ENCODE data around the gene MTRF1.
"Not testable (repeated sequence)": the region's sequence is repeated elsewhere in the genome, so short reads cannot be mapped to it uniquely, and the experiment has no call there.

The MTRF1 gene

DNA sequence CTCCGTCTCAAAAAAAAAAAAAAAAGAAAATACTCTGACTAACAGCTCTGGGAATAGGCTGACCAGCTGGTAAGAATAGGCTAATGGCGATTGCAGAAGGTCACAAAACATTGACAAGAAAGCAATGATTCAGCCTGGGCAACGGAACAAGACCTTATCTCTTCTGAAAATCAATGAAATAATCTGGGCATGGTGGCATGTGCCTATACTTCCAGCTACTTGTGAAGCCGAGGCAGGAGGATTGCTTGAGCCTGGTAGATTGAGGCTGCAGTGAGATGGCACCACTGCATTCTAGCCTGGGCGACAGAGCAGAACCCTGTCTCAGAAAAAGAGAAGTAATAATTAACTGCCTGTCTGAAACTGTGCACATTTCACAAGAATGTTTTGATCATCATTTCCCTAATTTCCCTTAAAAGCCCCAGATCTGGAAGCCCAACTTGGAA lies 18.8 kb upstream of the MTRF1 start:
- no peak for DNase-seq
- Histone ChIP-seq H3K4me3 (ENCODE audit: insufficient read depth, low read depth, low read length, poor library complexity, severe bottlenecking) (no peak overlapping the region), H3K27ac (ENCODE audit: insufficient read depth, low read length, poor library complexity, severe bottlenecking) (no peak overlapping the region), H3K27me3 (replicated peaks; ENCODE audit: control insufficient read depth, insufficient read depth, low read length, poor library complexity, severe bottlenecking) (no peaks in the 10 kb centered on the region), H3K4me1 (ENCODE audit: control insufficient read depth, insufficient read depth, low read length, poor library complexity, severe bottlenecking) (no peaks in the 10 kb centered on the region), H3K9me3 (ENCODE audit: control insufficient read depth, low read length) (no peaks in the 10 kb centered on the region), H3K36me3 (ENCODE audit: control insufficient read depth, insufficient read depth, low read length) (no peaks in the 10 kb centered on the region)

DNA sequence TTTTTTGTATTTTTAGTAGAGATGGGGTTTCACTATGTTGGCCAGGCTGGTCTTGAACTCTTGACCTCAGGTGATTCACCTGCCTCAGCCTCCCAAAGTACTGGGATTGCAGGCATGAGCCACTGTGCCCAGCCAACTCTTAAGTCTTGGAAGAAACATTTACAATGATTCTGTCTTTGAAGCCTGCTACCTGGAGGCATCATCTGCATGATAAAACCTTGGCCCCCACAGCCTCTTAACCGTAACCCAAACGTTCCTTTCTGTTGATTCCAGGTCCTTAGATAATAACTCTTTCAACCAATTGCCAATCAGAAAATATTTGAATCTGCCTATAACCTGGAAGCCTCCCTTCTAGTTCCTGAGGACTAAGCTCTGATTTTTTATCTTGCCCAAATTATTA lies 15.8 kb upstream of the MTRF1 start:
- H3K27me3 ChIP-seq (replicated peaks; ENCODE audit: control insufficient read depth, insufficient read depth, low read length, poor library complexity, severe bottlenecking); H3K9me3 ChIP-seq (ENCODE audit: control insufficient read depth, low read length); DNase-seq; H3K4me1 ChIP-seq (ENCODE audit: control insufficient read depth, insufficient read depth, low read length, poor library complexity, severe bottlenecking); H3K36me3 ChIP-seq (ENCODE audit: control insufficient read depth, insufficient read depth, low read length); H3K27ac ChIP-seq (ENCODE audit: insufficient read depth, low read length, poor library complexity, severe bottlenecking); H3K4me3 ChIP-seq (ENCODE audit: insufficient read depth, low read depth, low read length, poor library complexity, severe bottlenecking): not testable (repeated sequence)

DNA sequence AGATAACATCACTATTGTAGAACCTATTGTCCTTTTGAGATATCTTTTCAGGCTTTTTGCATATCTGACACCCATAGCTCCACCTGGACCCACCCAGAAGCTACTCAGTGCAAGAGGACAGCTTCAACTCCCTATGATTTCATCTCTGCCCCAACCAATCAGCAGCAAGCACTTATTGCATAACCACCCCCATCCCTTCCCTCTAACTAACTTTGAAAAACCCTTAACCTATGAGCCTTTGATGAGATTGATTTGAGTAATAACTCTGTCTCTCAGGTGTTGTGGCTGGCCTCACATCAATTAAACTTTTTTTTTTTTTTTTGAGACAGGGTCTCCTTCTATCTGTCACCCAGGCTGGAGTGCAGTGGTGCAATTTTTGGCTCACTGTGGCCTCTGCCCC lies 13.4 kb upstream of the MTRF1 start:
- no peaks in the 10 kb centered on the region for H3K4me1 ChIP-seq (ENCODE audit: control insufficient read depth, insufficient read depth, low read length, poor library complexity, severe bottlenecking)
- H3K9me3 ChIP-seq (ENCODE audit: control insufficient read depth, low read length), result no peaks in the 10 kb centered on the region
- DNase-seq, result no peak
- H3K4me3 ChIP-seq (ENCODE audit: insufficient read depth, low read depth, low read length, poor library complexity, severe bottlenecking), result no peak overlapping the region
- no peaks in the 10 kb centered on the region for H3K36me3 ChIP-seq (ENCODE audit: control insufficient read depth, insufficient read depth, low read length)
- no peaks in the 10 kb centered on the region for H3K27me3 ChIP-seq (replicated peaks; ENCODE audit: control insufficient read depth, insufficient read depth, low read length, poor library complexity, severe bottlenecking)
- H3K27ac ChIP-seq (ENCODE audit: insufficient read depth, low read length, poor library complexity, severe bottlenecking), result no peak overlapping the region

DNA sequence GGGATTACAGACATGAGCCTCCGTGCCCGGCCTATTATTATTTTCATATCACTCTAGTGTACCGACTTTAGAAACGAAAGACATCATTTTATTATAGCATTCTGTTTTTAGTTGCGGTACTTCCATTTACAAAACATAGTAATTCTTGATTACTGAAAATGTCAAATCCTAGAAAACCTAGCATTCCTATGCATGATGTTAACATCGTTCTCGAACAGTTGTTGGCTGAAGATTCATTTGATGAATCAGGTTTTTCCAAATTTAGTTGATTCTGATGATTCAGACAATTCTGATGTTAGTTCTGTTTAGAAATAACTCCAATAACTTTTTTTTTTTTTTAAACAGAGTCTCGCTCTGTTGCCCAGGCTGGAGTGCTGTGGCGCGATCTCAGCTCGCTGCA lies 11.5 kb upstream of the MTRF1 start:
- Histone ChIP-seq H3K4me1 (ENCODE audit: control insufficient read depth, insufficient read depth, low read length, poor library complexity, severe bottlenecking) (no peaks in the 10 kb centered on the region), H3K27ac (ENCODE audit: insufficient read depth, low read length, poor library complexity, severe bottlenecking) (no peak overlapping the region), H3K9me3 (ENCODE audit: control insufficient read depth, low read length) (no peaks in the 10 kb centered on the region), H3K4me3 (ENCODE audit: insufficient read depth, low read depth, low read length, poor library complexity, severe bottlenecking) (no peak overlapping the region), H3K36me3 (ENCODE audit: control insufficient read depth, insufficient read depth, low read length) (no peaks in the 10 kb centered on the region), H3K27me3 (replicated peaks; ENCODE audit: control insufficient read depth, insufficient read depth, low read length, poor library complexity, severe bottlenecking) (no peaks in the 10 kb centered on the region)
- no peak for DNase-seq

DNA sequence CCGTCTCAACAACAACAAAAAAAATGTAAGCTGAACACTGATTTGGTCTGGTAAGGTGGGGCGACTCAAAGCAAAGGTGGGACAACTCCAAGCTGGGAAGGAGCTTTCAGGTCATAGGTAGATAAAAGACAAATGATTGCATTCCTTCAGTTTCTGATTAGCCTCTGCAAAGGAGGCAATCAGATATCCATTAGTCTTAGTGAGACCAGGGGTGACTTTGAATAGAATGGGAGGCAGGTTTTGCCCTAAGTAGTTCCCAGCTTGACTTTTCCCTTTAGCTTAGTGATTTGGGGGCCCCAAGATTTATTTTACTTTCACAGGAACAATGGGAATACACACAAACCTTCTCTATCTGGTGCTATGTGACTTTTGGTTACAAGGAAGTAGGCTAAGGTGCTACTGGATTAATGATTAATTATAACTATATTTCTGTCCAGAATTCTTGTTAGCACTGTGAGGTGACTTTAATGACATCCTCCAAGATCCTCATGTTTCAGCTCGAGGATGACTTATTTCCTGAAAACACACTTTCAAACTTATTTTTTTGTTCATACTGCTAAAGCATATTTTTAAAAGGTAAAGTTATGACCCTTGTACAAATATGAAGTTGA lies 10.6 kb upstream of the MTRF1 start:
- no peak for DNase-seq
- H3K27ac ChIP-seq (ENCODE audit: insufficient read depth, low read length, poor library complexity, severe bottlenecking), result no peak overlapping the region
- no peaks in the 10 kb centered on the region for H3K27me3 ChIP-seq (replicated peaks; ENCODE audit: control insufficient read depth, insufficient read depth, low read length, poor library complexity, severe bottlenecking)
- no peaks in the 10 kb centered on the region for H3K4me1 ChIP-seq (ENCODE audit: control insufficient read depth, insufficient read depth, low read length, poor library complexity, severe bottlenecking)
- H3K4me3 ChIP-seq (ENCODE audit: insufficient read depth, low read depth, low read length, poor library complexity, severe bottlenecking), result no peak overlapping the region
- H3K36me3 ChIP-seq (ENCODE audit: control insufficient read depth, insufficient read depth, low read length), result no peaks in the 10 kb centered on the region
- H3K9me3 ChIP-seq (ENCODE audit: control insufficient read depth, low read length), result no peaks in the 10 kb centered on the region

DNA sequence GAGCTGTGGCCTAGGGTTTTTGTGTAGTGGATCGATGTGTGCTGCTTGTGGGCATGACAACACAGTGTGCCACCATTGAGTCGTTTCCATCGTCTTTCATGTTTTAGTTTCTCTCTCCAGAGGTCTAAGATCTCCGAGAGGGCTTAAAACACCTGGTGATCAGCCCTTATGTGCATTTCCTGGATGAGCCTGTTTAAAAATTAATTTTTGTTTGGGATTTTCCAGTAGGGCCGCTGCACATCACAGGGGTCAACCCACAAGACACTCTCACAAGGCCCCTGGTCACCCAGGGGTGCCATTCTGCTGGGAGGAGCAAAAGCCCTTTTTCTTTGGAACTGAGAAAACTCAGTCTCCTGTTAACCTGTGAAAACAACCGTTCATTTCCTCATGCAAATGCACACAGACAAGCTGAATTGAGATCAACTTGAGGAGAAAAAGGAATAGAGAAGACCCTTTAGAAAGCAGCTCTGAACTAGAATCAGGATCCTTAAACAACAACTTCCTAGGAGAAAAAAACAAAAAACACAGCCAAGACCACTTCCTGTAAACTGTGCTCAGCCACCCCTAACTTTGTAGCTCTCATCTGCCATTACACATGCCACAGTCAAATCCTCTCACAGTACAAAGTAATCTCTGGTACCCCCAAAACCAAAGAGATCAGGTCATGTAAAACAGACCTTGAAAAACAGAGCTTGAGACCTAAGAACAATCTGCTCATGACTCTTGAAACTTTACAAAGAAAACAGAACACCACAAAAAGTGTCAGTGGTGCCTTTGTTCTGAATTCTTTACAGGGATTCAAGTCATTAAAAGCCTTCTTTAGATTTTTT lies 8.3 kb upstream of the MTRF1 start:
- Histone ChIP-seq H3K4me3 (ENCODE audit: insufficient read depth, low read depth, low read length, poor library complexity, severe bottlenecking) (no peak overlapping the region), H3K4me1 (ENCODE audit: control insufficient read depth, insufficient read depth, low read length, poor library complexity, severe bottlenecking) (no peaks in the 10 kb centered on the region), H3K9me3 (ENCODE audit: control insufficient read depth, low read length) (no peaks in the 10 kb centered on the region), H3K27ac (ENCODE audit: insufficient read depth, low read length, poor library complexity, severe bottlenecking) (no peak overlapping the region), H3K27me3 (replicated peaks; ENCODE audit: control insufficient read depth, insufficient read depth, low read length, poor library complexity, severe bottlenecking) (no peaks in the 10 kb centered on the region), H3K36me3 (ENCODE audit: control insufficient read depth, insufficient read depth, low read length) (no peaks in the 10 kb centered on the region)
- DNase-seq, result no peak

DNA sequence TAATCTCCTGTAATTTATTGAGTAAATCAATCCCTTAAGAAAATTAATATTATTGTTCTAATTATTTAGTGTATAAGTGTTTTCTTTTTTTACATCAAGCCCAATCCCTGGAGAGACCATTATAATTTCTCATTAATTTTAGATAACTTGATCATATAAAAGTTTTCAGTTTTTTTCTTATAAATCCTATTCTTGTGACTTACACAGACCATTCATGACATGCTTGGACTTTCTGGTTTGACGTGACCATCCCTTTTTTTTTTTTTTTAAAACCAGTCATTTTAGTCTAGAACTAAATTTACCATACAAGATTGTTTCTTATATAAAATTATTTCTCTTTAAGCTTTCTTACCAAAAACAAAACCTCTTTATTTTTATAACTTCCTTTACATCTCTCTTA lies 5.4 kb upstream of the MTRF1 start:
- Histone ChIP-seq H3K36me3 (ENCODE audit: control insufficient read depth, insufficient read depth, low read length) (no peaks in the 10 kb centered on the region), H3K27me3 (replicated peaks; ENCODE audit: control insufficient read depth, insufficient read depth, low read length, poor library complexity, severe bottlenecking) (no peaks in the 10 kb centered on the region), H3K4me1 (ENCODE audit: control insufficient read depth, insufficient read depth, low read length, poor library complexity, severe bottlenecking) (no peaks in the 10 kb centered on the region), H3K4me3 (ENCODE audit: insufficient read depth, low read depth, low read length, poor library complexity, severe bottlenecking) (no peak overlapping the region), H3K9me3 (ENCODE audit: control insufficient read depth, low read length) (no peaks in the 10 kb centered on the region), H3K27ac (ENCODE audit: insufficient read depth, low read length, poor library complexity, severe bottlenecking) (no peak overlapping the region)
- no peak for DNase-seq

DNA sequence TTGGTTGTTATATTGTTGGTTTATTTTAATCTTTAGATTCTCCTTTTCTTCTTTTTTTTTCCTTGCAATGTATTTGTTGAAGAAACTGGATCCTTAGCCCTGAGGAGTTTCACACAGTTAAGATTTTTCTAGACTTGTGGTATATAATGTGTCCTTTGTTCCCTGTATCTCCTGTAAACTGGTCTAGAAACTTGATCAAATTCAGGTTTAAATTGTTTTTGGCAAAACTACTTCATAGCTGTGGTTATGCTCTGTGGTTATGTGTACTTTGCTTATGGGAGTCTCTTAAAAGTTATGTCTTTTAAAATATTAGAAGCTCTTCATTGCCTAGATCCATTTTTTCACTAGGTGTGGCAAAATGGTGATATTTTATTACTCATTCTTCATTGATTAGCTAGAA lies 3.7 kb upstream of the MTRF1 start:
- Histone ChIP-seq H3K27ac (ENCODE audit: insufficient read depth, low read length, poor library complexity, severe bottlenecking) (no peak overlapping the region), H3K36me3 (ENCODE audit: control insufficient read depth, insufficient read depth, low read length) (no peaks in the 10 kb centered on the region), H3K4me1 (ENCODE audit: control insufficient read depth, insufficient read depth, low read length, poor library complexity, severe bottlenecking) (no peaks in the 10 kb centered on the region), H3K27me3 (replicated peaks; ENCODE audit: control insufficient read depth, insufficient read depth, low read length, poor library complexity, severe bottlenecking) (no peaks in the 10 kb centered on the region), H3K9me3 (ENCODE audit: control insufficient read depth, low read length) (no peaks in the 10 kb centered on the region), H3K4me3 (ENCODE audit: insufficient read depth, low read depth, low read length, poor library complexity, severe bottlenecking) (no peak overlapping the region)
- no peak for DNase-seq

DNA sequence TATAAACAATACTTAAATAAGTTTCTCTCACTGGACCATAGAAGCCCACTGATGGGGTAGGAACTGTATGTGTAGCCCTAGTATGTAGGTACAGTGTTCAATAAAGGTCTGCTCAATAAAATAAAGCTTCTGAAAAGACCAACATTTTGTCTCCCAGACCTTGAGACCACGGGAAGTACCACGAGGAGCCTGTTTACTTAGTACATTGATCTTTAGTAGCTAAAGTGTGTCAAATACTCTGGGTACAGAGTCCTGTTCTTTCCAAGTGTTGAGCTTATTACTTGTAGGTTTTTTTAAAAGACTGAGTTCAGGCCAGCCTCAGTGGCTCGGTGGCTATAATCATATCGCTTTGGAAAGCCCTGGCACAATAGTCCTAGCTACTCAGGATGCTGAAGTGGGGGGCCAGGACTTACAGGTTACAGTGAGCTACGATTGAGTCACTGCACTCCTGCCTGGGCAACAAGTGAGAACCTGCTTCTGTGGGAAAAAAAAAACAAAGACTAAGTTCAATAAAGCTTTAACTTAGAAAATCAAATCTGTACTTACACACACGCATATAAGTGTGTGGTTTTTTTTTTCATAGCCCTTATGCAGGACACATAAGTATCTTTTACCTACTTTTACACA lies 3.4 kb downstream of the MTRF1 start:
- Histone ChIP-seq H3K27me3 (replicated peaks; ENCODE audit: control insufficient read depth, insufficient read depth, low read length, poor library complexity, severe bottlenecking) (no peaks in the 10 kb centered on the region), H3K36me3 (ENCODE audit: control insufficient read depth, insufficient read depth, low read length) (peaks cover 14% of the 10 kb centered on the region), H3K9me3 (ENCODE audit: control insufficient read depth, low read length) (no peaks in the 10 kb centered on the region), H3K27ac (ENCODE audit: insufficient read depth, low read length, poor library complexity, severe bottlenecking) (no peak overlapping the region), H3K4me1 (ENCODE audit: control insufficient read depth, insufficient read depth, low read length, poor library complexity, severe bottlenecking) (no peaks in the 10 kb centered on the region), H3K4me3 (ENCODE audit: insufficient read depth, low read depth, low read length, poor library complexity, severe bottlenecking) (no peak overlapping the region)
- DNase-seq, result no peak

DNA sequence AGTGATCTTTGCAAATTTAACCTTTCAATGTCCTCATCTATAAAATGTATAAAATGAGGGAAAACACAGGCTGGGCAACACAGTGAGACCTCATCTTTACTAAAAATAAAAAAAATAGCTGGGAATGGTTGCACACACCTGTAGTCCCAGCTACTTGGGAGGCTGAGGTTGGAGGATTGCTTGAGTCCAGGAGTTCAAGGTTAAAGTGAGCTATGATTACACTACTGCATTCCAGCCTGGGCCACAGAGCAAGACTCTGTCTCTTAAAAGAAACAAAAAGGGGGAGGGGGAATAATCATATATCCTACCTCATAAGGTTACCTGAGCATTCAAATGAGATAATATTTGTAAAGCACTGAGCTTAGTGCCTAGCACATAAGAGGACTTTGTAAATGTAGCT lies 5.8 kb downstream of the MTRF1 start:
- no peaks in the 10 kb centered on the region for H3K9me3 ChIP-seq (ENCODE audit: control insufficient read depth, low read length)
- no peak overlapping the region for H3K27ac ChIP-seq (ENCODE audit: insufficient read depth, low read length, poor library complexity, severe bottlenecking)
- H3K4me1 ChIP-seq (ENCODE audit: control insufficient read depth, insufficient read depth, low read length, poor library complexity, severe bottlenecking), result no peaks in the 10 kb centered on the region
- no peak overlapping the region for H3K4me3 ChIP-seq (ENCODE audit: insufficient read depth, low read depth, low read length, poor library complexity, severe bottlenecking)
- peaks cover 27% of the 10 kb centered on the region for H3K36me3 ChIP-seq (ENCODE audit: control insufficient read depth, insufficient read depth, low read length)
- no peak for DNase-seq
- no peaks in the 10 kb centered on the region for H3K27me3 ChIP-seq (replicated peaks; ENCODE audit: control insufficient read depth, insufficient read depth, low read length, poor library complexity, severe bottlenecking)
